COR-L47 (cell line): ENCODE measurements around the gene VAMP4.
"Not testable (repeated sequence)": the region's sequence is repeated elsewhere in the genome, so short reads cannot be mapped to it uniquely, and the experiment has no call there.

Experiments
- DNase-seq: peaks from one replicate; lab custom pipeline; 2025; lab: John Stamatoyannopoulos, UW

VAMP4 gene

GRCh38 chr1:171699531-171699930 lies 42.3 kb downstream of the VAMP4 start:
- DNase-seq = no peak

GRCh38 chr1:171695772-171696171 lies 46.1 kb downstream of the VAMP4 start:
- not testable (repeated sequence) for DNase-seq

GRCh38 chr1:171693541-171693940 lies 48.3 kb downstream of the VAMP4 start:
- DNase-seq = not testable (repeated sequence)

- DNase-seq = no peak
These were observed 58.0 kb downstream of the VAMP4 start for GRCh38 chr1:171683870-171684269.

- DNase-seq = no peak
These were observed 61.5 kb downstream of the VAMP4 start for GRCh38 chr1:171680339-171680738.

- no peak for DNase-seq
These were observed 65.0 kb downstream of the VAMP4 start for GRCh38 chr1:171676823-171677222.

GRCh38 chr1:171674431-171675405 lies 67.1 kb downstream of the VAMP4 start:
- no peak for DNase-seq

GRCh38 chr1:171670739-171671138 lies 71.1 kb downstream of the VAMP4 start:
- DNase-seq = no peak

- no peak for DNase-seq
These were observed 73.5 kb downstream of the VAMP4 start for GRCh38 chr1:171668372-171668771.

GRCh38 chr1:171666114-171666769 lies 75.6 kb downstream of the VAMP4 start:
- DNase-seq = no peak

- DNase-seq = no peak
These were observed 76.9 kb downstream of the VAMP4 start for GRCh38 chr1:171664976-171665375.

- DNase-seq = no peak
These were observed 77.8 kb downstream of the VAMP4 start for GRCh38 chr1:171663854-171664575.

GRCh38 chr1:171663036-171663853 lies 78.6 kb downstream of the VAMP4 start:
- no peak for DNase-seq

- DNase-seq = no peak
These were observed 80.7 kb downstream of the VAMP4 start for GRCh38 chr1:171661076-171661650.

- not testable (repeated sequence) for DNase-seq
These were observed 85.7 kb downstream of the VAMP4 start for GRCh38 chr1:171656206-171656605.

GRCh38 chr1:171655746-171656116 lies 86.1 kb downstream of the VAMP4 start:
- DNase-seq = no peak

GRCh38 chr1:171654942-171655745 lies 86.7 kb downstream of the VAMP4 start:
- peak; percentile 12 for DNase-seq

- no peak for DNase-seq
These were observed 87.5 kb downstream of the VAMP4 start for GRCh38 chr1:171654201-171654941.

- DNase-seq = no peak
These were observed 88.1 kb downstream of the VAMP4 start for GRCh38 chr1:171653796-171654195.
